GM10266 (cell line): ENCODE measurements around the gene SYT1.

Experiments used
- DNase-seq: peaks from one replicate; pipeline ENCODE4 v3.0.0; 2012; ENCODE audit errors: extremely low spot score
- TF ChIP-seq, protein P1 (sequence below): IDR thresholded peaks from 2 replicates; pipeline ENCODE4 v1.5.1; 2012; ENCODE audit warnings: mild to moderate bottlenecking, low read depth; ENCODE audit not compliant: control insufficient read depth, insufficient read depth; ENCODE audit errors: missing control alignments

Gene SYT1

DNA sequence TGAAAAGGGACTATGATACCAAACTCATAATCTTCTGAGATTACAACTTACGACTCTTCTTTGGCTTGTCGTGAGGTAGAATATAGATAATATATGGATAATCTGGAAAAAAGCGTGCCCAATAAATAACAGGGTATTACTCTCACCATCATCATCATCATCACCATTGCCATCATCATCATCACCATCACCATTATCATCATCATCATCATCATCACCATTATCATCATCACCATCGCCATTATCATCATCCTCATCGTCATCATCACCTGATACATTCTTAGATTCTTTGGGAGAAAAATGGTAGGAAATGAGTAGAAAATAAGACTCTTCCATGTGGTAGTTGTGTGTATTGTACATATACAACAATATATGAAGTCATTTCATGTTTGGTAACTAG, 259.8 kb downstream of the SYT1 start:
- TF ChIP-seq, protein P1, sequence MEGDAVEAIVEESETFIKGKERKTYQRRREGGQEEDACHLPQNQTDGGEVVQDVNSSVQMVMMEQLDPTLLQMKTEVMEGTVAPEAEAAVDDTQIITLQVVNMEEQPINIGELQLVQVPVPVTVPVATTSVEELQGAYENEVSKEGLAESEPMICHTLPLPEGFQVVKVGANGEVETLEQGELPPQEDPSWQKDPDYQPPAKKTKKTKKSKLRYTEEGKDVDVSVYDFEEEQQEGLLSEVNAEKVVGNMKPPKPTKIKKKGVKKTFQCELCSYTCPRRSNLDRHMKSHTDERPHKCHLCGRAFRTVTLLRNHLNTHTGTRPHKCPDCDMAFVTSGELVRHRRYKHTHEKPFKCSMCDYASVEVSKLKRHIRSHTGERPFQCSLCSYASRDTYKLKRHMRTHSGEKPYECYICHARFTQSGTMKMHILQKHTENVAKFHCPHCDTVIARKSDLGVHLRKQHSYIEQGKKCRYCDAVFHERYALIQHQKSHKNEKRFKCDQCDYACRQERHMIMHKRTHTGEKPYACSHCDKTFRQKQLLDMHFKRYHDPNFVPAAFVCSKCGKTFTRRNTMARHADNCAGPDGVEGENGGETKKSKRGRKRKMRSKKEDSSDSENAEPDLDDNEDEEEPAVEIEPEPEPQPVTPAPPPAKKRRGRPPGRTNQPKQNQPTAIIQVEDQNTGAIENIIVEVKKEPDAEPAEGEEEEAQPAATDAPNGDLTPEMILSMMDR: no peak
- DNase-seq: no peak

DNA sequence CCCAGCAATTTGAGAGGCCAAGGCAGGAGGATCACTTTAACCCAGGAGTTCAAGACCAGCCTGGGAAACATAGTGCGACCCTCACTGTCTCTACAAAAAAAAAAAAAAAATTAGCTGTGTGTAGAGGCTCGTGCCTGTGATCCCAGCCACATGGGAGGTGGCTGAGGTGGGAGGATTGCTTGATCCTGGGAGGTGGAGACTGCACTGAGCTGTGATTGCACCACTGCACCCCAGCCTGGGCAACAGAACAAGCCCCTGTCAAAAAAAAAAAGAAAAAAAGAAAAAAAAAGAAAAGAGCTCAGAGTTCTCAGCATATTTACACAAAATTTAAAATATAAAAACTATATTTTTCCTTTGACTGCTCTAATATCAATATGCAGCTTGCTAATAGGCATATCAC, 260.8 kb downstream of the SYT1 start:
- TF ChIP-seq, protein P1: no peak
- DNase-seq: no peak

DNA sequence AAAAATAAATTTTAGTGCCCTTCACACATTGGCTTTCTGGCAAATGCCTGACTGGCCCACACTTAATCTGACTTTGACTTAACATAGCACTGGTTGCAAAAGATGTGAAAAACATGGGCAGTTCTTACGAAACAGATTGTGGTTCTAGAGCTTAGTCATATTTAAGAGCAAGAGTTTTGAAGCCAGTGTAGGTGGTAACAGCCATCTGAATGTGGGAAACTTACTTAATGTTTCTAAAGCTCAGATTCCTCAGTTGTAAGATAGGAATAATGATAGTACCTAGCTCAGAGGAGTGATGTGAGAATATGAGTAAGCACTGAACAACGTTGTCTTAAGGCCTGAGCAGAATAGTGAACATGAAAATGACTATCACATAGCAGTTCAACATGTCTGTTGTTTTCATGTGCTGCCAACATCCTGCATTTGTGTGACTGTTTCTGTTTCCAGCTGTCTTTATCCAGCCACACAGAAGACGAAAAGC, 262.7 kb downstream of the SYT1 start:
- TF ChIP-seq, protein P1: no peak
- no peak for DNase-seq

DNA sequence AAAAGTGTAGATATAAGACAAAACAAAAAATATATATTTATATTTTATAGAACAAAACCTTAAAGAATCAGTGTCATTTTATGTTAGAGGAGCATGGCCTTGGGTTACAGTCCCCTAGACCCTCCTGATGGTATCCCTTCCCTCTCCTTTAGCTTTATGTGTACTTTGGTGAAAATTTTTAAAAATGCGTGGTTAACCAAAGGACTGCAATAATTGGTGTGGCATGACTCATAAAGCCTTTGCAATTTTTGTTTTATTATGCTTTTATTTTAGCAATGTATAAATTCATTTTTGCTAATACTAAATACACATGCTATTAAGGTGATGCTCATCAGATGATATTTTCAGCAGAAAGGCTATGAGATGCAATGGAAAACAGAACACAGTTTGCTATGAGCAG, 264.4 kb downstream of the SYT1 start:
- TF ChIP-seq, protein P1: no peak
- DNase-seq: no peak

DNA sequence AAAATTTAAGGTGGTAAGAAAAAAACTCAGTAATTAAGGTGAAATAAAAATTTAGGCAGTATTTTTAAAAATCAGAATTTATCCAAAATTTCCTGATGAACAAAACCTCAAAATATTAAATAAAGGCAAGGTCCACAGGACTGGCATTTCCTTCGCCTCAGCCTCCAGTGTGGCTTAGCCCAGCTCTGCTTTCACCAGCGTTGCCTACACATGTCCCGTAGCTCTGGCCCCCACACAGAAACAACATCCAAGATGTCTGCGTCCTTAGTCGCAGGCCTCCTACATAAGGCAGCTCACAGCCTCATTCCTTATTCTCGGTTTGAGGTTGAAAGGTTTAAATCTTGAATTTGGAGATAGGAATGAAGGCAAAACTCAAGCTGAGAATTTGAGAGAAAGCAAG, 274.3 kb downstream of the SYT1 start:
- no peak for DNase-seq
- TF ChIP-seq, protein P1: no peak

DNA sequence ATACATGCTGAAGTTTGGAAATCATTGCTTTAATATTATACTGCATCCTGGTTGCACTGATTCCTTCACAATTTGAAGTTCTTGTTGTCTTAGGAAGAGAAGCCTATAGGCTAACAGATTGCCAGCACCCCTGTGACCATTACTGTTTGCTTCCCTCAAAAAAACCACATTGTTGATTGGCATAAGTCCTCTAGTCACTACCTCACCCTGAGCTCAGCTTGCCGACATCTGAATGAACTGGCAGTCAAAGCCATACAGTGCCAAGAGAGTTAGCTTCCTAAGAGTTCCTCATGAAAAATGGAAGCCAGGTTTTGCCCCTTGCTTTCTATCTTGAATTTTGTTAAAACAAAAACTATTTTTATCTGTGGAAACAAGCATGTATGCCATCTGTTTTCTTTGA, 276.1 kb downstream of the SYT1 start:
- TF ChIP-seq, protein P1: no peak
- DNase-seq: no peak

DNA sequence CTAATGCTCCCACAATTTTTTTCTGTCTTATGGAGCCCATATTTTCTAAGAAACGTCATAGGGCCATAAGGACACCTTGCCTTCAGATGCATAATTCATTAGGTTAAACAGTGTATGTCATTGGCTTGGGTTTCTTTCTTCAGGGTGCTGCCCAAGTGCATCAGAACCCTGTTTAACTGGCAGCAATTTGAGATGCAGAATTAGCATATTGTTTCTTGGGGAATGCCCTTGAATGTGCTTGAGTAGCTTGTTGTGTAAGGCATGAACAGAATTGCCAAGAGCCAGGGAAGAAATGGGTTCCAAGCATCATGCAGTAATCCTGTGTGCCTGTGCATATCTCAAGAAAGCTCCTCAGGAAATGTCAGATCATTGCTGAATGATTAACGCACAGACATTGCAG, 277.2 kb downstream of the SYT1 start:
- no peak for DNase-seq

More for the DNA sequence above, 277.2 kb downstream of the SYT1 start:
- TF ChIP-seq, protein P1: no peak
